ENCODE measurements around the gene ATIC. TPM values are rescaled to one million over a fixed set of nuclear protein-coding genes. Genes with fewer than 3 reads are reported as not detected.

Gene ATIC
- total and polyA plus RNA-seq, 3 experiments from 2014 or later = 151 to 315 (median 298) TPM

- no peaks in the 10 kb centered on the region for H3K4me1 Mint-ChIP-seq
- Histone ChIP-seq H3K4me3 (ENCODE audit: low read length) (no peak overlapping the region), H3K27me3 (ENCODE audit: insufficient read depth, low read length, poor library complexity, severe bottlenecking) (no peaks in the 10 kb centered on the region), H3K36me3 (ENCODE audit: insufficient read depth, low read length) (no peaks in the 10 kb centered on the region), H3K27ac (ENCODE audit: low read depth, low read length) (no peak overlapping the region), H3K4me1 (ENCODE audit: insufficient read depth, low read length) (no peaks in the 10 kb centered on the region), H3K9me3 (ENCODE audit: low read length) (no peaks in the 10 kb centered on the region)
- peaks cover 0 to 9% (median 4%) of the 10 kb centered on the region in 3 donors for H3K36me3 Mint-ChIP-seq
- ChIA-PET POLR2A (no interaction called here), CTCF (no interaction called here)
- no peak overlapping the region for H3K4me3 Mint-ChIP-seq
- no peak for DNase-seq
- no peaks in the 10 kb centered on the region for H3K9me3 Mint-ChIP-seq
- H3K27me3 Mint-ChIP-seq = no peaks in the 10 kb centered on the region
- no peak overlapping the region for H3K27ac Mint-ChIP-seq
These were observed 65.4 kb downstream of the ATIC start for GRCh38 chr2:215377283-215377682.

GRCh38 chr2:215378045-215378444 lies 66.2 kb downstream of the ATIC start:
- H3K9me3 ChIP-seq (ENCODE audit: low read length) = no peaks in the 10 kb centered on the region

GRCh38 chr2:215379039-215379438 lies 67.2 kb downstream of the ATIC start:
- Mint-ChIP-seq H3K36me3 (peaks cover 0 to 5% (median 4%) of the 10 kb centered on the region in 3 donors), H3K9me3 (no peaks in the 10 kb centered on the region), H3K27ac (no peak overlapping the region), H3K4me1 (no peaks in the 10 kb centered on the region), H3K4me3 (no peak overlapping the region), H3K27me3 (no peaks in the 10 kb centered on the region)
- H3K4me3 ChIP-seq (ENCODE audit: low read length) = no peak overlapping the region
- CTCF ChIA-PET = no interaction called here
- no peaks in the 10 kb centered on the region for H3K36me3 ChIP-seq (ENCODE audit: insufficient read depth, low read length)
- no peak overlapping the region for H3K27ac ChIP-seq (ENCODE audit: low read depth, low read length)
- no peaks in the 10 kb centered on the region for H3K27me3 ChIP-seq (ENCODE audit: insufficient read depth, low read length, poor library complexity, severe bottlenecking)
- DNase-seq = no peak
- POLR2A ChIA-PET = no interaction called here
- no peaks in the 10 kb centered on the region for H3K9me3 ChIP-seq (ENCODE audit: low read length)
- H3K4me1 ChIP-seq (ENCODE audit: insufficient read depth, low read length) = no peaks in the 10 kb centered on the region

More at GRCh38 chr2:215378045-215378444, 66.2 kb downstream of the ATIC start:
- no peaks in the 10 kb centered on the region for H3K4me1 ChIP-seq (ENCODE audit: insufficient read depth, low read length)
- ChIA-PET CTCF (no interaction called here), POLR2A (no interaction called here)
- H3K27ac ChIP-seq (ENCODE audit: low read depth, low read length) = no peak overlapping the region
- H3K4me1 Mint-ChIP-seq = no peaks in the 10 kb centered on the region
- no peaks in the 10 kb centered on the region for H3K9me3 Mint-ChIP-seq
- H3K27me3 ChIP-seq (ENCODE audit: insufficient read depth, low read length, poor library complexity, severe bottlenecking) = no peaks in the 10 kb centered on the region
- no peak overlapping the region for H3K4me3 ChIP-seq (ENCODE audit: low read length)
- H3K27ac Mint-ChIP-seq = no peak overlapping the region
- H3K36me3 Mint-ChIP-seq = peaks cover 0 to 9% (median 4%) of the 10 kb centered on the region in 3 donors
- no peaks in the 10 kb centered on the region for H3K36me3 ChIP-seq (ENCODE audit: insufficient read depth, low read length)
- DNase-seq = no peak
- no peaks in the 10 kb centered on the region for H3K27me3 Mint-ChIP-seq
- H3K4me3 Mint-ChIP-seq = no peak overlapping the region

- Histone ChIP-seq H3K27ac (ENCODE audit: low read depth, low read length) (no peak overlapping the region), H3K9me3 (ENCODE audit: low read length) (no peaks in the 10 kb centered on the region), H3K4me3 (ENCODE audit: low read length) (no peak overlapping the region), H3K36me3 (ENCODE audit: insufficient read depth, low read length) (no peaks in the 10 kb centered on the region), H3K27me3 (ENCODE audit: insufficient read depth, low read length, poor library complexity, severe bottlenecking) (no peaks in the 10 kb centered on the region), H3K4me1 (ENCODE audit: insufficient read depth, low read length) (no peaks in the 10 kb centered on the region)
- POLR2A ChIA-PET = no interaction called here
- Mint-ChIP-seq H3K4me1 (no peaks in the 10 kb centered on the region), H3K27me3 (no peaks in the 10 kb centered on the region), H3K36me3 (no peaks in the 10 kb centered on the region), H3K4me3 (no peak overlapping the region), H3K9me3 (no peaks in the 10 kb centered on the region), H3K27ac (no peak overlapping the region)
- CTCF ChIA-PET = no interaction called here
- no peak for DNase-seq
These were observed 68.1 kb downstream of the ATIC start for GRCh38 chr2:215379948-215380347.

GRCh38 chr2:215380699-215381098 lies 68.8 kb downstream of the ATIC start:
- Mint-ChIP-seq H3K4me1 (no peaks in the 10 kb centered on the region), H3K27ac (no peak overlapping the region), H3K36me3 (no peaks in the 10 kb centered on the region), H3K4me3 (no peak overlapping the region), H3K27me3 (no peaks in the 10 kb centered on the region), H3K9me3 (no peaks in the 10 kb centered on the region)
- no peak for DNase-seq
- H3K36me3 ChIP-seq (ENCODE audit: insufficient read depth, low read length) = no peaks in the 10 kb centered on the region
- ChIA-PET CTCF (no interaction called here), POLR2A (no interaction called here)
- no peaks in the 10 kb centered on the region for H3K9me3 ChIP-seq (ENCODE audit: low read length)
- no peak overlapping the region for H3K4me3 ChIP-seq (ENCODE audit: low read length)
- H3K4me1 ChIP-seq (ENCODE audit: insufficient read depth, low read length) = no peaks in the 10 kb centered on the region
- H3K27ac ChIP-seq (ENCODE audit: low read depth, low read length) = no peak overlapping the region
- H3K27me3 ChIP-seq (ENCODE audit: insufficient read depth, low read length, poor library complexity, severe bottlenecking) = no peaks in the 10 kb centered on the region

GRCh38 chr2:215382011-215382410 lies 70.2 kb downstream of the ATIC start:
- Mint-ChIP-seq H3K4me1 (no peaks in the 10 kb centered on the region), H3K27me3 (no peaks in the 10 kb centered on the region), H3K36me3 (no peaks in the 10 kb centered on the region), H3K4me3 (no peak overlapping the region), H3K9me3 (no peaks in the 10 kb centered on the region), H3K27ac (no peak overlapping the region)
- no peak for DNase-seq
- CTCF ChIA-PET = no interaction called here
- H3K27ac ChIP-seq (ENCODE audit: low read depth, low read length) = no peak overlapping the region
- no peaks in the 10 kb centered on the region for H3K36me3 ChIP-seq (ENCODE audit: insufficient read depth, low read length)
- H3K27me3 ChIP-seq (ENCODE audit: insufficient read depth, low read length, poor library complexity, severe bottlenecking) = no peaks in the 10 kb centered on the region
- H3K9me3 ChIP-seq (ENCODE audit: low read length) = no peaks in the 10 kb centered on the region
- no peak overlapping the region for H3K4me3 ChIP-seq (ENCODE audit: low read length)
- POLR2A ChIA-PET = no interaction called here
- no peaks in the 10 kb centered on the region for H3K4me1 ChIP-seq (ENCODE audit: insufficient read depth, low read length)

- no peaks in the 10 kb centered on the region for H3K36me3 ChIP-seq (ENCODE audit: insufficient read depth, low read length)
- no peaks in the 10 kb centered on the region for H3K27me3 Mint-ChIP-seq
- ChIA-PET CTCF (no interaction called here), POLR2A (no interaction called here)
- H3K4me1 ChIP-seq (ENCODE audit: insufficient read depth, low read length) = no peaks in the 10 kb centered on the region
- H3K27ac Mint-ChIP-seq = no peak overlapping the region
- H3K4me1 Mint-ChIP-seq = no peaks in the 10 kb centered on the region
- no peak overlapping the region for H3K27ac ChIP-seq (ENCODE audit: low read depth, low read length)
- no peaks in the 10 kb centered on the region for H3K36me3 Mint-ChIP-seq
- H3K4me3 ChIP-seq (ENCODE audit: low read length) = no peak overlapping the region
- no peaks in the 10 kb centered on the region for H3K27me3 ChIP-seq (ENCODE audit: insufficient read depth, low read length, poor library complexity, severe bottlenecking)
- no peak overlapping the region for H3K4me3 Mint-ChIP-seq
- DNase-seq = no peak
- H3K9me3 Mint-ChIP-seq = no peaks in the 10 kb centered on the region
- no peaks in the 10 kb centered on the region for H3K9me3 ChIP-seq (ENCODE audit: low read length)
These were observed 70.6 kb downstream of the ATIC start for GRCh38 chr2:215382480-215382879.

GRCh38 chr2:215383652-215384279 lies 71.9 kb downstream of the ATIC start:
- no peaks in the 10 kb centered on the region for H3K9me3 Mint-ChIP-seq
- no peaks in the 10 kb centered on the region for H3K4me1 Mint-ChIP-seq
- H3K4me1 ChIP-seq (ENCODE audit: insufficient read depth, low read length) = no peaks in the 10 kb centered on the region
- no peaks in the 10 kb centered on the region for H3K36me3 Mint-ChIP-seq
- no peak overlapping the region for H3K4me3 Mint-ChIP-seq
- DNase-seq = no peak
- no peak overlapping the region for H3K4me3 ChIP-seq (ENCODE audit: low read length)
- ChIA-PET CTCF (no interaction called here), POLR2A (no interaction called here)
- H3K27ac Mint-ChIP-seq = no peak overlapping the region
- H3K36me3 ChIP-seq (ENCODE audit: insufficient read depth, low read length) = no peaks in the 10 kb centered on the region
- no peaks in the 10 kb centered on the region for H3K9me3 ChIP-seq (ENCODE audit: low read length)
- H3K27ac ChIP-seq (ENCODE audit: low read depth, low read length) = no peak overlapping the region
- H3K27me3 Mint-ChIP-seq = no peaks in the 10 kb centered on the region
- no peaks in the 10 kb centered on the region for H3K27me3 ChIP-seq (ENCODE audit: insufficient read depth, low read length, poor library complexity, severe bottlenecking)

- H3K27ac Mint-ChIP-seq = no peak overlapping the region
These were observed 72.9 kb downstream of the ATIC start for GRCh38 chr2:215384710-215385109.

More at GRCh38 chr2:215384710-215385109, 72.9 kb downstream of the ATIC start:
- H3K9me3 Mint-ChIP-seq = no peaks in the 10 kb centered on the region
- no peak for DNase-seq
- H3K27ac ChIP-seq (ENCODE audit: low read depth, low read length) = no peak overlapping the region
- H3K27me3 ChIP-seq (ENCODE audit: insufficient read depth, low read length, poor library complexity, severe bottlenecking) = no peaks in the 10 kb centered on the region
- H3K4me3 ChIP-seq (ENCODE audit: low read length) = no peak overlapping the region
- POLR2A ChIA-PET = no interaction called here
- no peaks in the 10 kb centered on the region for H3K36me3 ChIP-seq (ENCODE audit: insufficient read depth, low read length)
- H3K36me3 Mint-ChIP-seq = no peaks in the 10 kb centered on the region
- H3K4me3 Mint-ChIP-seq = no peak overlapping the region
- no peaks in the 10 kb centered on the region for H3K9me3 ChIP-seq (ENCODE audit: low read length)
- no peaks in the 10 kb centered on the region for H3K4me1 ChIP-seq (ENCODE audit: insufficient read depth, low read length)
- H3K4me1 Mint-ChIP-seq = no peaks in the 10 kb centered on the region
- peaks cover 0 to 2% of the 10 kb centered on the region in 2 donors for H3K27me3 Mint-ChIP-seq
- CTCF ChIA-PET = no interaction called here

All from CD8-positive, alpha-beta memory T cell (primary cell).